Measurements from ENCODE around the gene CD99. TPM values are rescaled to one million over a fixed set of nuclear protein-coding genes. Genes with fewer than 3 reads are reported as not detected.

The CD99 gene
- total RNA-seq, 1 experiment from 2014 or later: 1,443 TPM

DNA sequence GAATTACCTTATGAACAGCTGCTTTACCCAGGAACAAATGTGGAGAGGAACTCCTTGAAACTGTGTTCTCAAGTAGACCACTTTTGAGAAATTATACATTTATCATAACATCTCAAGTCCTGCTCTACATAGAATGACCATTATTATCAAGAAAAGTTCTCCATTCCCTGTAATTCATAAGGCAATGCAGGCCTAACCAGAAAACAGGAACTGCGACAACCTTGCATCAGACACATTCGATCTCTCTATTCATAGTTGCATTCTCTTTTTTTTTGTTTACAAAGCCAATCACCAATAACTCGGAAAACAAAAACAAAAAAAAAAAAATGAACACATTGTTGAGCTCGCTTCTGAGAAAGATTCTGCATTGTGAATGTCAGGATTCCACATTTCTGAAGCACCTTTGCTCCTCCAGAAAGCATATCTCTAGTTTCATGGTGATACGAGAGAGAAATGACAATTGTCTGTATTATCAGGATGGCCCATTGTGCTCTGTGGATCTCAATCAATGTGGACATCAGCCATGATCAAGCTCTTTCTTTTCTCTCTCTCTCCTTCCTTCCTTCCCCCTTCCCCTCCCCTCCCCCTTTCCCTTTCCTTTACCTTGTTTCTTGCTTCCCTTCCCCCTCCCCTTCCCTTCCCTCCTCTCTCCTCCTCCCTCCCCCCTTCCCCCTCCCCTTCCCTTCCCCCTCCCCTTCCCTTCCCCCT, 32.4 kb upstream of the CD99 start:
- no peak for DNase-seq (ENCODE audit: low spot score)
- no peaks in the 10 kb centered on the region for H3K27me3 ChIP-seq (replicated peaks; ENCODE audit: insufficient read depth, low read depth, low read length, poor library complexity)
- ChIA-PET CTCF (no interaction called here), POLR2A (ENCODE audit: low non-redundant PET) (no interaction called here)
- no TSS peak for BruUV-seq (replicated peaks)
- H3K4me3 ChIP-seq (ENCODE audit: low read depth, low read length, poor library complexity, severe bottlenecking): no peak overlapping the region
- no peaks in the 10 kb centered on the region for H3K9me3 ChIP-seq (ENCODE audit: low read depth, low read length, poor library complexity, severe bottlenecking)
- H3K27ac ChIP-seq (ENCODE audit: low read depth, low read length, poor library complexity, severe bottlenecking): peak overlapping the region; percentile 40
- H3K4me1 ChIP-seq (ENCODE audit: insufficient read depth, low read length, poor library complexity, severe bottlenecking): peaks cover 7% of the 10 kb centered on the region
- intact Hi-C loops (cut with micrococcal nuclease; ENCODE audit: unreplicated experiment): no loop called here
- no peaks in the 10 kb centered on the region for H3K36me3 ChIP-seq (ENCODE audit: insufficient read depth, low read length, poor library complexity, severe bottlenecking)
- TF ChIP-seq, protein P1, sequence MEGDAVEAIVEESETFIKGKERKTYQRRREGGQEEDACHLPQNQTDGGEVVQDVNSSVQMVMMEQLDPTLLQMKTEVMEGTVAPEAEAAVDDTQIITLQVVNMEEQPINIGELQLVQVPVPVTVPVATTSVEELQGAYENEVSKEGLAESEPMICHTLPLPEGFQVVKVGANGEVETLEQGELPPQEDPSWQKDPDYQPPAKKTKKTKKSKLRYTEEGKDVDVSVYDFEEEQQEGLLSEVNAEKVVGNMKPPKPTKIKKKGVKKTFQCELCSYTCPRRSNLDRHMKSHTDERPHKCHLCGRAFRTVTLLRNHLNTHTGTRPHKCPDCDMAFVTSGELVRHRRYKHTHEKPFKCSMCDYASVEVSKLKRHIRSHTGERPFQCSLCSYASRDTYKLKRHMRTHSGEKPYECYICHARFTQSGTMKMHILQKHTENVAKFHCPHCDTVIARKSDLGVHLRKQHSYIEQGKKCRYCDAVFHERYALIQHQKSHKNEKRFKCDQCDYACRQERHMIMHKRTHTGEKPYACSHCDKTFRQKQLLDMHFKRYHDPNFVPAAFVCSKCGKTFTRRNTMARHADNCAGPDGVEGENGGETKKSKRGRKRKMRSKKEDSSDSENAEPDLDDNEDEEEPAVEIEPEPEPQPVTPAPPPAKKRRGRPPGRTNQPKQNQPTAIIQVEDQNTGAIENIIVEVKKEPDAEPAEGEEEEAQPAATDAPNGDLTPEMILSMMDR (conservative IDR thresholded peaks at IDR 0.05; ENCODE audit: low read depth, low read length): no peak
- TF ChIP-seq EZH2 (IDR thresholded peaks at IDR 0.05; ENCODE audit: borderline replicate concordance, low read depth, low read length, poor library complexity, severe bottlenecking): no peak

DNA sequence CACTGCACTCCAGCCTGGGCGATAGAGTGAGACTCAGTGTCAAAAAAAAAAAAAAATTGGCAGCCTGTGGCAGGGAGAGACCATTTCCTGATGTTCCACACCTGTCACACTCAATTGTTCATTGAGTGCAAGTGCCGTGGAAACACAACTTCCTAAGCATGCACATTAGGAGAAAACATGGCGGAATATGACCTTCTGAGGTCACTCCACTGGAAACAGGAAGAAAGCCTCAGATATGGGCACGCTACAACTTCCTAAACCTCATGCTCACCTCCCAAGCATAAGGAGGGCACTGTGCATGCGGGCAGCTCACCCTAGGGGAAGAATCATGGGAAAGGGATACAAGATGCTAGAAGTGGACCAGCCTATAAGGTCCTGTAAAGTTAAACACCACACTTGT, 28.5 kb upstream of the CD99 start:
- Histone ChIP-seq H3K27me3 (replicated peaks; ENCODE audit: insufficient read depth, low read depth, low read length, poor library complexity) (no peaks in the 10 kb centered on the region), H3K27ac (ENCODE audit: low read depth, low read length, poor library complexity, severe bottlenecking) (peak overlapping the region; percentile 88), H3K4me3 (ENCODE audit: low read depth, low read length, poor library complexity, severe bottlenecking) (no peak overlapping the region), H3K4me1 (ENCODE audit: insufficient read depth, low read length, poor library complexity, severe bottlenecking) (peaks cover 26% of the 10 kb centered on the region), H3K36me3 (ENCODE audit: insufficient read depth, low read length, poor library complexity, severe bottlenecking) (no peaks in the 10 kb centered on the region), H3K9me3 (ENCODE audit: low read depth, low read length, poor library complexity, severe bottlenecking) (no peaks in the 10 kb centered on the region)
- ChIA-PET POLR2A (ENCODE audit: low non-redundant PET) (no interaction called here), CTCF (no interaction called here)
- no peak for DNase-seq (ENCODE audit: low spot score)
- intact Hi-C loops (cut with micrococcal nuclease; ENCODE audit: unreplicated experiment): no loop called here
- no peak for TF ChIP-seq EZH2 (IDR thresholded peaks at IDR 0.05; ENCODE audit: borderline replicate concordance, low read depth, low read length, poor library complexity, severe bottlenecking)
- TF ChIP-seq, protein P1 (conservative IDR thresholded peaks at IDR 0.05; ENCODE audit: low read depth, low read length): no peak
- no TSS peak for BruUV-seq (replicated peaks)

DNA sequence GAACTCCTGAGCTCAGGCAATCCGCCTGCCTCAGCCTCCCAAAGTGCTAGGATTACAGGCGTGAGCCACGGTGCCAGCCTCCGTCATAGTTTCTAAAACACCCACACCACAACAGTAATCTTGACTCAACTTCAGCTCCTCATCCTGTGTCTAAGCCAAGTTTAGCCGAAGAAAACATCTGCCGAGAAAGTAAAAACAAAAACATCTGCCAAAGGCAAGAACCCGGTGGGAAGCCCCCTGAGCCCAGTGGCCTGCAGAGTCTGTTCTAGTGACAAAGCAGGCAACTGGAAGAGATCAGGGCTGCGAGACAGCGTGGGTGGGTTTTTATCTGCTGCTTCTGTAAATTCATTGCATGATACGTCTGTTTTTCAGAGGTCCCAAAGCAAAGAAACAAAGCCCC, 26.6 kb upstream of the CD99 start:
- POLR2A ChIA-PET (ENCODE audit: low non-redundant PET): no interaction called here
- Histone ChIP-seq H3K36me3 (ENCODE audit: insufficient read depth, low read length, poor library complexity, severe bottlenecking) (no peaks in the 10 kb centered on the region), H3K27me3 (replicated peaks; ENCODE audit: insufficient read depth, low read depth, low read length, poor library complexity) (no peaks in the 10 kb centered on the region), H3K4me3 (ENCODE audit: low read depth, low read length, poor library complexity, severe bottlenecking) (no peak overlapping the region), H3K9me3 (ENCODE audit: low read depth, low read length, poor library complexity, severe bottlenecking) (no peaks in the 10 kb centered on the region), H3K27ac (ENCODE audit: low read depth, low read length, poor library complexity, severe bottlenecking) (peak overlapping the region; percentile 88), H3K4me1 (ENCODE audit: insufficient read depth, low read length, poor library complexity, severe bottlenecking) (peaks cover 26% of the 10 kb centered on the region)
- CTCF ChIA-PET: no interaction called here
- intact Hi-C loops (cut with micrococcal nuclease; ENCODE audit: unreplicated experiment): no loop called here
- DNase-seq (ENCODE audit: low spot score): peak; percentile 92
- TF ChIP-seq, protein P1 (conservative IDR thresholded peaks at IDR 0.05; ENCODE audit: low read depth, low read length): no peak
- no peak for TF ChIP-seq EZH2 (IDR thresholded peaks at IDR 0.05; ENCODE audit: borderline replicate concordance, low read depth, low read length, poor library complexity, severe bottlenecking)
- no TSS peak for BruUV-seq (replicated peaks)
